ENCODE results near the gene LRRC61. TPM values are rescaled to one million over a fixed set of nuclear protein-coding genes. Genes with fewer than 3 reads are reported as not detected.
"Not testable (repeated sequence)": the region's sequence is repeated elsewhere in the genome, so short reads cannot be mapped to it uniquely, and the experiment has no call there.

Gene LRRC61
- total and polyA plus RNA-seq, 2 donors = 3.7 to 11.8 TPM

DNA sequence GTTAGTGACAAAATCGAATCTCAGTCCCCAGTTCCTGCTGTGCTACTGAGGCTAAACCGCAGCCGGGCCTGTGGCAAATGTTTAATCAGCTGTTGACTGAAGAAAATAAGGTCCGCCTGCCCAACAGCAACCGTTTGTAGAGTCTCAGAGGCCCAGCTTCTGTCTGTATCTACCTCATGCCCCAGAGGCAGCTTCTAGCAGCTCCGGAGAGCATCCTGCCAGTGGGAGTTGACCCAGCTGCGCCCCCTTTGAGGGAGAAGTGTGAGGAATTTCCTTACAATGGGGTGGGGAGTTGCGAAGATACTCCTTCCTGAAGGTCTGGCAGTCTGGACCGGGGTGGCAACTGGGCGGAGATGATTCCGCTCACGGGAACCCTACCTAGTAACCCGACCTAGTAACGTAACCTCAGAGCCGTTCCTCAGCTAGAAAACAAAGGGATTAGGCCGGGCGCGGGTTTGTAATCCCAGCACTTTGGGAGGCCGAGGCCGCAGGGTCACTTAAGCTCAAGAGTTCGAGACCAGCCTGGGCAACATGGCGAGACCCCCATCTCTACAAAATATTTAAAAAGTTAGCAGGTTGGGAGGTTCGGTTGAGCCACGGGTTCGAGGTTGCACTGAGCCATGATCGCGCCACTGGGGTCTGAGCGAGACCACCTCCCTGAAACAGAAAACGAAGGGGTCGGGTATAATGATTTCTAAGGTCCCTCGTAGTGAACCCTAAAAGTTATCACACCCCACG is 55.1 kb downstream of the LRRC61 start:
- no peaks in the 10 kb centered on the region for H3K4me1 ChIP-seq (ENCODE audit: insufficient read depth)
- no peak for DNase-seq (ENCODE audit: extremely low spot score)
- H3K36me3 ChIP-seq (ENCODE audit: insufficient read depth) = no peaks in the 10 kb centered on the region
- H3K4me3 ChIP-seq (ENCODE audit: low read depth, low read length) = peak overlapping the region; percentile 83
- 5% methylated on average over 32 of the region's 32 CpGs for WGBS
- H3K27ac ChIP-seq (ENCODE audit: low read depth) = peak overlapping the region; percentile 80

DNA sequence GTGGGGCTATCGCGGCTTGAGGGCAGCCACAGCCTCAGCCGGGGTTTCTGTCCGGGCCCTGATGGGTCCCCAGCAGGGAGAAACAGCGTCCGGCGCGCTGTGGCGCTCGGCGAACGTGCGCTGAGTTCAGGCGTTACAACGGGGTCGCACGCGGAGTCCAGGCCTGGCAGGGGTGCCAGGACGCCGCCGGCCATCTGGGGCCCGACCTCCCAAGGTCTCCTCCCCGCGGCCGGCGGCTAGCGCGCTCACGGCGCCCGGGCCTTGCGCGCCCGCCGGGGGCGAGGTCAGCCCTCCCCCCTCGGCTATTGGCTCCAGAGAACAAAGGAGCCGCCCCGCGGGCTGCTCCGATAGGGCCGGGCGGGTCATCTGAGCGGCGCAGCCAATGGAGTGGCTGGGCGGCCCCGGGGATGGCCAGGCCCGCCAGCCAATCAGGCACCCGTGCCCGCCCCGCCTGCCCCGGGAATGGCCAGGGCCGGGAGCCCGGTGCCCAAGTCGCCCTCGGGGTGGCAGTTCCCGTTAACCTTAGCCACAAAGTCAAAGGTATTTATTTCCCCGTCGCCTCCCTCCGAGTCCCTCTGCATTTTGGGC is 55.8 kb downstream of the LRRC61 start, which contains the start of gene ZNF775:
Gene ZNF775, plus strand, starts transcription at position 478 of the 588 bp plus-strand sequence. CDS start 9,141 bp downstream, outside the sequence.
- under 1% methylated on average over 60 of the region's 60 CpGs for WGBS
- peak; percentile 81 for DNase-seq (ENCODE audit: extremely low spot score)
- H3K27ac ChIP-seq (ENCODE audit: low read depth) = peak within 1 kb of the TSS; percentile 80
- H3K36me3 ChIP-seq (ENCODE audit: insufficient read depth) = no peaks in the 10 kb centered on the region
- peak within 1 kb of the TSS; percentile 83 for H3K4me3 ChIP-seq (ENCODE audit: low read depth, low read length)
- no peaks in the 10 kb centered on the region for H3K4me1 ChIP-seq (ENCODE audit: insufficient read depth)

DNA sequence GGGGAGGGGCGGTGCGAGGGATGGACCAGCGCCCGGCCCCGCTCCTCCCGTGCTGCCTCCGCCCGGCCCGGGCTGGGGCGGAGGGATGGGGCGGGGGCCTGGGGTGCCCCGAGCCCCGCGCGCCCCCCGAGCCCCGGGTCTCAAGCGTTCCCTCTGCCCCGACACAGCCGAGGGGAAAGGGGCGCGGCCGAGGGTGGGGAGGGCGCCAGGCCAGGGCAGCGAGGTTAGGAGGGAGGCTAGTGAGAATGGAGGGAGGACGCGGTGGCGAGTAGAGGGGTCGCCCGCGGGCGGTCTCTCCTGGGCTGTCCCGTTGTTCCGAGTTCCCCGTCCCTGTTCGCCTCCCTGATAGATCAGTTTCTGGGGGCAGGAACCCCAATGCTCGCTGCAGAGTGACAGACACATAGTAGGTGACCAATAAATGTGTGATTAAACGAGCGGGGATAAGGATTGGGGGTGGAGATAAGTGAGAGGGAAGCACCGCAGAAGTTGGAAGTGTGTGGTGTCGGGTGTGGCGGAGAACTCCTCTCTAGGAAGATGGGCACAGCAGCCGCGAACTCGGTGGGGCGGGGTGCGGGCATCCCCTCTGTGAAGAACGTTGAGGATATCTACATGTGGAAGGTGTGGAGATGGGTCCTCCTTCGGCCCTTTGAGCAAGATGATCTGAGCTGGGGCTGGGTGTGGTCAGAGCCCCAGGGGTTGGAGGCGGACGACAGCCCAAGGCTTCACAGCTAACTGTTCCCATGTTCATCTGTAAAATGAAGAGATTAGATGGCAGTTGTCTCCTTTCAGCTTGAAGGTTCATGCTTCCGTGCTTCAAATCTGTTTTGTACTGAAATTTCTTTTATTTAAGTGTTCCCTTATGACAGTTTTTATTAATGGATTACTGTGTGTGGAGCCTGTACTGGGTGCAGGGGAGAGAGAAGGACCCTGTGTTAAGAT is 56.6 kb downstream of the LRRC61 start:
- peak overlapping the region; percentile 44 for H3K27ac ChIP-seq (ENCODE audit: low read depth)
- DNase-seq (ENCODE audit: extremely low spot score) = no peak
- no peaks in the 10 kb centered on the region for H3K36me3 ChIP-seq (ENCODE audit: insufficient read depth)
- 1% methylated on average over 52 of the region's 52 CpGs for WGBS
- H3K4me1 ChIP-seq (ENCODE audit: insufficient read depth) = no peaks in the 10 kb centered on the region
- peak overlapping the region; percentile 83 for H3K4me3 ChIP-seq (ENCODE audit: low read depth, low read length)

DNA sequence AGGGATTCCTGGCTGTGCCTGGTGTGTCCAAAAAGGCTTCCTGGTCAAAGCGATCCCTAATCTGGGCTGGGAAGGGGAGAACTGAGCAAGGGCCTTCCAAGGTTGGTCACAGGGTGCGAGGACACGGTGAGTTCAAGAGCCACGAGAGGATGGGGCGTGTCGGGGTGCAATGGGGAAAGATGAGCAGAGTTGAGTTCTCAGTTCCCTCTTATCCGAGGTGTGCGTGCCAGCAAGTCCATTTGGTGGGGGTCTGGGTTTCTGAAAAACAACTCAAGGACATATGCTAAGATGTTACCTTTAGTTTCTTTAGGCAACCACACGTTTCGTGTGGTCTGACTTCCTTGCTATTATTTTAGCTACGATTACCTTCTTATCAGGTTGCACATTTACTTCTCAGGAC is 57.3 kb downstream of the LRRC61 start:
- Histone ChIP-seq H3K4me3 (ENCODE audit: low read depth, low read length) (no peak overlapping the region), H3K27ac (ENCODE audit: low read depth) (no peak overlapping the region), H3K4me1 (ENCODE audit: insufficient read depth) (no peaks in the 10 kb centered on the region), H3K36me3 (ENCODE audit: insufficient read depth) (no peaks in the 10 kb centered on the region)
- no peak for DNase-seq (ENCODE audit: extremely low spot score)
- WGBS = 78% methylated on average over 11 of the region's 11 CpGs

DNA sequence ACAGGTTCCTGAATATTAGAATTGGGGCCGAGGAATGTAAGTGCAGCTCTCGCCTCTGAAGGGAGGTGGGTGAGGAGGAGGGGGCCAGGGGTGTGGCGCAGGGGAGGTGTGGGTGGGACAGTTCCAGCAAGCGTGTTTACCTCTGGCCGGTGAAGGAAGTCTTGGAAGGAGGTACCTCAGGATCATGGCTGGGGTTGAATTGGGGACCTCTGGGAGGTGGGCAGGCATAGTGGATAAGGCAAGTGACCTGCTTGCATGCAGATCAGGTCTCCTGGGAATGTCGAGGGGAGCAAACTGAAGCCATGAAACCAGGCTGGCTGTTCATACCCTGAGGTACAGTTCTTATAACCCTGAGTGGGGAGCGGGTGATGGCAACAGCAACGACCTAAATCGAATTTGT is 57.9 kb downstream of the LRRC61 start:
- H3K27ac ChIP-seq (ENCODE audit: low read depth) = no peak overlapping the region

DNA sequence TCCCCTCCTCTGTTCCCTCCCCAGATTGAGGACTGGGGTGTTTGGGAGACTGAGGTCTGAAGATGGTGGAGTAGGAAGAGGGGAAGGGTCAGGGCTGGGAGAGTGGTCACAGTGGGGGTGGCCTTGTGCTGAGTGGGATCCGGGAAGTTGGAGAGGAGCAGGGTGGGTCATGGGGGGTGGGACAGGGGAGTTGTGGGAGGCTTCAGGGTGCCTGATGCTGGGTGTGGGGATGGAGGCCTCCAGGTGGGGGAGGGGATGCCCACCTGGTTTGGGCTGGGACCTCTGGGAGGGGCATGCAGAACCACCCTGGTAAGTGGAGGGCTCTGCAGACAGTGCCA is 58.6 kb downstream of the LRRC61 start:
- DNase-seq (ENCODE audit: extremely low spot score) = no peak
- Histone ChIP-seq H3K27ac (ENCODE audit: low read depth) (no peak overlapping the region), H3K4me3 (ENCODE audit: low read depth, low read length) (no peak overlapping the region), H3K4me1 (ENCODE audit: insufficient read depth) (no peaks in the 10 kb centered on the region), H3K36me3 (ENCODE audit: insufficient read depth) (no peaks in the 10 kb centered on the region)
- WGBS = 91% methylated on average over 1 of the region's 1 CpG

More for the DNA sequence above, 57.9 kb downstream of the LRRC61 start:
- H3K36me3 ChIP-seq (ENCODE audit: insufficient read depth) = no peaks in the 10 kb centered on the region
- WGBS = 72% methylated on average over 9 of the region's 9 CpGs
- no peaks in the 10 kb centered on the region for H3K4me1 ChIP-seq (ENCODE audit: insufficient read depth)
- no peak for DNase-seq (ENCODE audit: extremely low spot score)
- no peak overlapping the region for H3K4me3 ChIP-seq (ENCODE audit: low read depth, low read length)

DNA sequence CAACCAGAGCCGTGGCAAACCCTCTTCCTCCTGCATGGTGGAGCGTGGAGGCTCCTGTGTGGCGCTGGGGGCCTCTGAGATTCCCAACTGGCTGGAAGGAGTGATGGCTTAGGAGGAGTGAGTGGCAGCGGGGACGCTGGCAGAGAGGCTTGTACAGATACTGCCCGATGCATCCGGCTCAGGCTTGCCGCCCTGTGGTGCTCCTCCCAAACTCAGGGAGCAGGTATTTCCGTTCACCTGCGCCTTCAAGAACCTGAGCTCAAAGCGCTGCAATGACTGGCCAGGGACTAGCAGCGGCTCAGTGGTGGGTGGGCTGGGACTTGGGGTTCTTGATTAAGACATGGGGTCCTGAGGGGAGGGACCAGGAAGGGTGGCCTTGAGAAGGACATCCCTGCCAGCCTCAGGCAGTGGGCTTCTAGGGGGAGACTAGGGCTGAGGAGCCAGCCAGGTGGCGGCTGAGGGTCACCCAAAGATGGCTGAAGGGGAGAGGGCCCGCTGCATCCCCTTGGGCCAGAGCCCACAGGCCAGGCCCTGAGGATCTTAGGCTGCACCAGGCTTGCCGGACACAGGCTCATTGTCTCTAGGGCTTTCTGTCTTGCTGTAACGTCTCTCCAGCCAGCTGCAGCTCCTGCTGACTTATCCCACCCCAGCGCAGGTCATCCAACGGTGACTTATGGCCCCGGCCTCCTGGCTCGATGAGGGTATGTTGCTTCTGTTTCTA is 59.1 kb downstream of the LRRC61 start:
- Histone ChIP-seq H3K27ac (ENCODE audit: low read depth) (no peak overlapping the region), H3K4me1 (ENCODE audit: insufficient read depth) (no peaks in the 10 kb centered on the region), H3K4me3 (ENCODE audit: low read depth, low read length) (no peak overlapping the region), H3K36me3 (ENCODE audit: insufficient read depth) (no peaks in the 10 kb centered on the region)
- DNase-seq (ENCODE audit: extremely low spot score) = no peak
- WGBS = 84% methylated on average over 20 of the region's 20 CpGs

DNA sequence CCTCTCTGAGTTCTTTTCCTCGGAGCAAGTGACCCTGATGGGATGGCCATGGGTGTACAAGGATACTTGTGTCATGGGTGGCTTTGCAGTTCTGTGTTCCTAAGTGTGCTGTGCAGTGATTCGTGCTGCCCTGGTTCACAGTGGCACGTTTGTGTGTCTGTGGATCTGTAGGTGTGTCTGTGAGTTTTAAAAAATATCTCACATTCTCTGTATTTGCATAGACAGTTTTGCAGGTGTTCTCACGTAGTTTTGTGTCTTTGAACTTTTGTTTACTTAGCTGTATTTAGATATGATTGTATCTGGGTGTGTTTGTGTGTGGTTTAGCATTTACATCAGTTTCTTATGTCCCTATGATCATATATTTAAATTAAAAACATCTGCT is 59.7 kb downstream of the LRRC61 start:
- Histone ChIP-seq H3K27ac (ENCODE audit: low read depth) (no peak overlapping the region), H3K36me3 (ENCODE audit: insufficient read depth) (no peaks in the 10 kb centered on the region), H3K4me3 (ENCODE audit: low read depth, low read length) (no peak overlapping the region), H3K4me1 (ENCODE audit: insufficient read depth) (no peaks in the 10 kb centered on the region)
- no peak for DNase-seq (ENCODE audit: extremely low spot score)
- WGBS = 65% methylated on average over 4 of the region's 4 CpGs

DNA sequence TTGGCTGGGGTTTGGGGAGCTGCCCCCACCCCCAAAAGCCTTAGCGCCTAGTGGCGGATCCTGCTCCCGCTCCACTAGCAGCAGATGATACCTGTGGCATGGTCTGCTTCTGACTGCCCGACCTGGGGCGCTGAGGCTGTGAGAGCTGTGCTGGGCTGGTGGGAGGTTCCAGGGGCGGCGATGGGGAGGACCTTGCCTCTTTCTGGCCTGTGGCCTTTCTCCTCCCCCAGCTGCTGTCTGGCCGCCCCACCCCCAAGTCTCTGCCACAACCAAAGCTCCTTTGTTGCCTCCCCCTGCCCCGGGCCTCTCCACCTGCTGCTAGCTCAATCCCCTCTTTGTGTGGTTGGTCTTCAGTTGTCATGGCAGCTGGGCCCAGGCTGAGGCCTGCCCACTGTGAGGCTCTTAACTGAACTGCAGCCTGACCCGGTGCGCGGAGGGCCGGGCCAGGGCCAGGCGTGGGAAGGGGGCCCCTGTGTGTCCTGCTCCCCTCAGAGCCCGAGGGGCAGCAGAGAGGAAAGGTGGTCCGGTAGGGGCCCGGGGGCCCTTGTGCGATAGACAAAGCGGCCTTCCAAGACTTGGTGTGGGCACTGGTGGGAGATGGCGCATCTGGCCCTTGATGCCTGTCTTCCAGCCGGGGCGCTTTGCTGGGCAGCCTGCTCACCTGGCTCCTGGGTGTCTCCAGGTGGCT is 60.7 kb downstream of the LRRC61 start:
- H3K4me1 ChIP-seq (ENCODE audit: insufficient read depth) = no peaks in the 10 kb centered on the region
- no peak overlapping the region for H3K4me3 ChIP-seq (ENCODE audit: low read depth, low read length)
- no peak for DNase-seq (ENCODE audit: extremely low spot score)
- no peaks in the 10 kb centered on the region for H3K36me3 ChIP-seq (ENCODE audit: insufficient read depth)
- H3K27ac ChIP-seq (ENCODE audit: low read depth) = no peak overlapping the region
- 73% methylated on average over 22 of the region's 22 CpGs for whole genome bisulfite sequencing

DNA sequence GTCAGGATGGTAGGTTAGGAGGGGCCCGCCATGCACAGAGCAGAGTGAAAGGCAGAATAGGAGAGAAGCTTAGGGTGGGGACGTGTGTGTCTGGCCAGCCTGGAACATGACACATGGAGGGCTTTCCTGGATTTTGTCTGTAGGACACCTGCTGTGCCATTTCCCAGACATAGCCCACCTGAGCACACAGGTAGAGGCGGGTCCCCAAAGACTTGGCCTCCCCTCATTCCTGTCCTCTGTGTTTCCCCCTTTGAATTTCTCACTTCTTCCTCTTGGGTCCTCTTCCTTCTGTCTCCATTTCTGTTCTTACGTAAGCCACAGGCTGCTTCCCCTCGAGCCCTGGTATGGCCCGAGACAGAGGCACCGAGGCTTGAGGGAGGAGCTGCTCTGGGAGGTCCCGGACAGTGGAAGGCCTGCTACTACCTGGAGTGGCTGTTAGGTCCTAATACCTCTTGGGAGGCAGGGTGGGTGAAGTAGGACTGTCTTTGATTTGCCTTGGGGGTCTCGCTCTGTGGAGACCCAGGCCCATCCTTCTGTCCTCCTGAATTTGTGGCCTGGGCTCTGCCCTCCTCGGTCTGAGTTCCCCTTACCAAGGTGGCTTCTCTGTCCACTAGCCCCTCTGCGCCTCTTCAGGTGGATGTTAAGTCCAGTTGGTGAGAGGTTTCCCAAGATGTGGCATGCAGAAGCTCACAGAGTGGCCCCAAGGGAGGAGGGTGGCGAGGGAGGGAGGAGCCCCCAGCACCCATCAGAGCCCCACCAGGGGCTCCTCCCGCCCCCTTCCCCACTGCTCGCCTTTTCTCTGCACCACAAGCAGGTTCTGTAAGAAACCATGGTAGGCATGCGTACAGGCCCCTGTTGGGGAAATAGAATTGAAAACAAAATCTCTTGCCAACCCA is 61.5 kb downstream of the LRRC61 start:
- H3K27ac ChIP-seq (ENCODE audit: low read depth) = no peak overlapping the region
- H3K4me1 ChIP-seq (ENCODE audit: insufficient read depth) = no peaks in the 10 kb centered on the region

DNA sequence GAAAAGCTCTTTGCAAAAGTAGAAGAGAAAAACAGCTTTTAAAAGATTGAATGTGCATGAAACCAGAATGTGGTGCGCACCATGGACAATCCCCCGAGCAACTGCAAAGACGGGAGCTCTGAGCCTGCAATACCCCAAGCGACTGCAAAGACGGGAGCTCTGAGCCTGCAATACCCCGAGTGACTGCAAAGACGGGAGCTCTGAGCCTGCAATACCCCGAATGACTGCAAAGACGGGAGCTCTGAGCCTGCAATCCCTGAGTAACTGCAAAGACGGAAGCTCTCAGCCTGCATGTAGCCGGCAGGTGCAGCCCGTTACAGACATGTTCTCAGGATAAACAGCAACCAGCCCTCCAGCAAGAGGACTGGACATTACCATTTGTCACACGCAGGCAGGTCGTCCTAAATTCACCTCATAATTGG is 62.2 kb downstream of the LRRC61 start:
- Histone ChIP-seq H3K36me3 (ENCODE audit: insufficient read depth) (no peaks in the 10 kb centered on the region), H3K4me3 (ENCODE audit: low read depth, low read length) (no peak overlapping the region), H3K4me1 (ENCODE audit: insufficient read depth) (no peaks in the 10 kb centered on the region), H3K27ac (ENCODE audit: low read depth) (no peak overlapping the region)
- WGBS = 81% methylated on average over 14 of the region's 14 CpGs
- no peak for DNase-seq (ENCODE audit: extremely low spot score)

More for the DNA sequence above, 61.5 kb downstream of the LRRC61 start:
- Histone ChIP-seq H3K4me3 (ENCODE audit: low read depth, low read length) (no peak overlapping the region), H3K36me3 (ENCODE audit: insufficient read depth) (no peaks in the 10 kb centered on the region)
- DNase-seq (ENCODE audit: extremely low spot score) = no peak
- 87% methylated on average over 15 of the region's 15 CpGs for WGBS

DNA sequence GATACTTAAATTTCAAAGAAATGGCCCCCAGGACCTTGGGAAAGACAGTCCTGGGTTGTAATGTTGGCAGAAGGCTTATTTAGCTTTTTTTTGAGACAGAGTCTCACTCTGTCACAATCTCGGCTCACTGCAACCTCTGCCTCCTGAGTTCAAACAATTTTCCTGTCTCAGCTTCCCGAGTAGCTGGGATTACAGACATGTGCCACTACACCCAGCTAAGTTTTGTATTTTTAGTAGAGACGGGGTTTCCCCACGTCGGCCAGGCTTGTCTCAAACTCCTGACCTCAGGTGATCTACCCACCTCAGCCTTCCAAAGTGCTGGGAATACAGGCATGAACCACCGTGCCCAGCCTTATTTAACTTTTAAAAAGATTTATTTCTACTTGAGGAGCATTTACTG is 62.7 kb downstream of the LRRC61 start:
- not testable (repeated sequence) for H3K4me1 ChIP-seq (ENCODE audit: insufficient read depth); H3K4me3 ChIP-seq (ENCODE audit: low read depth, low read length); DNase-seq (ENCODE audit: extremely low spot score); H3K36me3 ChIP-seq (ENCODE audit: insufficient read depth); H3K27ac ChIP-seq (ENCODE audit: low read depth)
- 65% methylated on average over 6 of the region's 6 CpGs for WGBS
